Stimulated activated CD8-positive, alpha-beta memory T cell treated with anti-CD3 and anti-CD28 coated beads, Interleukin-4, amount 100 ng/mL, for 4 hours (primary cell): ENCODE measurements around the gene PRND.
A peak's percentile ranks its signal among the peaks of the same experiment; 100 is the strongest.
"Not testable (repeated sequence)": the region's sequence is repeated elsewhere in the genome, so short reads cannot be mapped to it uniquely, and the experiment has no call there.

Experiments used
- DNase-seq, 2 donors: peaks; one replicate each; pipeline ENCODE4 v3.0.0-alpha.2; 2020; ENCODE audit warnings: low read depth in 2 of 2, low spot score in 1 of 2

Gene PRND

GRCh38 chr20:4736875-4737274, 15.2 kb downstream of the PRND start:
- no peak for DNase-seq

GRCh38 chr20:4737857-4738627, 16.3 kb downstream of the PRND start:
- no peak for DNase-seq

- peak; percentile 24 to 49 for DNase-seq
Measured at GRCh38 chr20:4740774-4741431, 19.2 kb downstream of the PRND start.

GRCh38 chr20:4748847-4749246, 27.1 kb downstream of the PRND start:
- DNase-seq: no peak

- no peak for DNase-seq
Measured at GRCh38 chr20:4749326-4749725, 27.6 kb downstream of the PRND start.

- DNase-seq: no peak
Measured at GRCh38 chr20:4750381-4750780, 28.7 kb downstream of the PRND start.

GRCh38 chr20:4759100-4759884, 37.6 kb downstream of the PRND start:
- DNase-seq: peak in 1 of 2 donors; percentile 6

- DNase-seq: no peak
Measured at GRCh38 chr20:4763261-4763660, 41.6 kb downstream of the PRND start.

GRCh38 chr20:4763723-4764510, 42.2 kb downstream of the PRND start:
- no peak for DNase-seq

- no peak for DNase-seq
Measured at GRCh38 chr20:4764805-4765204, 43.1 kb downstream of the PRND start.

GRCh38 chr20:4765681-4766080, 44.0 kb downstream of the PRND start:
- no peak for DNase-seq

- DNase-seq: no peak
Measured at GRCh38 chr20:4766631-4767030, 44.9 kb downstream of the PRND start.

- no peak for DNase-seq
Measured at GRCh38 chr20:4767084-4767483, 45.4 kb downstream of the PRND start.

GRCh38 chr20:4769328-4769727, 47.6 kb downstream of the PRND start:
- no peak for DNase-seq

GRCh38 chr20:4770026-4770425, 48.3 kb downstream of the PRND start:
- no peak for DNase-seq

- DNase-seq: no peak
Measured at GRCh38 chr20:4771004-4771403, 49.3 kb downstream of the PRND start.

- no peak for DNase-seq
Measured at GRCh38 chr20:4772132-4772531, 50.4 kb downstream of the PRND start.

- DNase-seq: not testable (repeated sequence)
Measured at GRCh38 chr20:4773014-4773413, 51.3 kb downstream of the PRND start.

- no peak for DNase-seq
Measured at GRCh38 chr20:4773736-4774135, 52.0 kb downstream of the PRND start.

GRCh38 chr20:4774207-4774606, 52.5 kb downstream of the PRND start:
- DNase-seq: no peak
